Measurements from ENCODE around the gene GALNT6.

GALNT6 gene

GRCh38 chr12:51434305-51434704, 43.1 kb upstream of the GALNT6 start:
- H3K36me3 ChIP-seq (ENCODE audit: insufficient read depth, low read length) = no peaks in the 10 kb centered on the region
- no peaks in the 10 kb centered on the region for H3K9me2 ChIP-seq (replicated peaks; ENCODE audit: low read depth, low read length)
- H3K9ac ChIP-seq (ENCODE audit: low read depth, low read length, poor library complexity, severe bottlenecking) = no peak overlapping the region
- H4K20me1 ChIP-seq (ENCODE audit: insufficient read depth, low read length, poor library complexity, severe bottlenecking) = no peaks in the 10 kb centered on the region
- H3K9me3 ChIP-seq (ENCODE audit: insufficient read depth, low read depth, low read length) = no peaks in the 10 kb centered on the region
- H3K79me2 ChIP-seq (ENCODE audit: insufficient read depth, low read length) = peaks cover 67% of the 10 kb centered on the region
- H3K4me3 ChIP-seq (ENCODE audit: low read length, poor library complexity, severe bottlenecking) = no peak overlapping the region
- H3K4me1 ChIP-seq (ENCODE audit: insufficient read depth, low read length, poor library complexity, severe bottlenecking) = peaks cover 55% of the 10 kb centered on the region
- H3K4me2 ChIP-seq (ENCODE audit: low read depth, low read length, poor library complexity, severe bottlenecking) = no peak overlapping the region
- H2AFZ ChIP-seq (ENCODE audit: low read length) = no peak overlapping the region
- H3K27me3 ChIP-seq (ENCODE audit: insufficient read depth, low read length, poor library complexity, severe bottlenecking) = no peaks in the 10 kb centered on the region
- H3F3A ChIP-seq (ENCODE audit: low read depth) = no peaks in the 10 kb centered on the region; the same call in 1 of the 2 replicates
- no peak for TF ChIP-seq EZH2phosphoT487 (IDR thresholded peaks at IDR 0.05; ENCODE audit: borderline replicate concordance)
- no peak for TF ChIP-seq CTCF (conservative IDR thresholded peaks at IDR 0.05; ENCODE audit: low read length)

GRCh38 chr12:51432921-51433320, 41.7 kb upstream of the GALNT6 start:
- H3K36me3 ChIP-seq (ENCODE audit: insufficient read depth, low read length) = no peaks in the 10 kb centered on the region
- peaks cover 57% of the 10 kb centered on the region for H3K4me1 ChIP-seq (ENCODE audit: insufficient read depth, low read length, poor library complexity, severe bottlenecking)
- no peaks in the 10 kb centered on the region; the same call in 1 of the 2 replicates for H3F3A ChIP-seq (ENCODE audit: low read depth)
- H3K4me2 ChIP-seq (ENCODE audit: low read depth, low read length, poor library complexity, severe bottlenecking) = peak overlapping the region; percentile 3
- no peak for TF ChIP-seq CTCF (conservative IDR thresholded peaks at IDR 0.05; ENCODE audit: low read length)
- H3K79me2 ChIP-seq (ENCODE audit: insufficient read depth, low read length) = peaks cover 61% of the 10 kb centered on the region; the same call in 1 of the 2 replicates
- H4K20me1 ChIP-seq (ENCODE audit: insufficient read depth, low read length, poor library complexity, severe bottlenecking) = no peaks in the 10 kb centered on the region
- no peaks in the 10 kb centered on the region for H3K9me3 ChIP-seq (ENCODE audit: insufficient read depth, low read depth, low read length)
- no peaks in the 10 kb centered on the region for H3K27me3 ChIP-seq (ENCODE audit: insufficient read depth, low read length, poor library complexity, severe bottlenecking)
- no peak overlapping the region for H3K9ac ChIP-seq (ENCODE audit: low read depth, low read length, poor library complexity, severe bottlenecking)
- H3K9me2 ChIP-seq (replicated peaks; ENCODE audit: low read depth, low read length) = no peaks in the 10 kb centered on the region
- H2AFZ ChIP-seq (ENCODE audit: low read length) = no peak overlapping the region
- no peak overlapping the region for H3K4me3 ChIP-seq (ENCODE audit: low read length, poor library complexity, severe bottlenecking)

- no peaks in the 10 kb centered on the region; the same call in 1 of the 2 replicates for H3F3A ChIP-seq (ENCODE audit: low read depth)
- no peaks in the 10 kb centered on the region for H3K27me3 ChIP-seq (ENCODE audit: insufficient read depth, low read length, poor library complexity, severe bottlenecking)
- no peaks in the 10 kb centered on the region for H3K9me3 ChIP-seq (ENCODE audit: insufficient read depth, low read depth, low read length)
- H3K36me3 ChIP-seq (ENCODE audit: insufficient read depth, low read length) = no peaks in the 10 kb centered on the region
- H4K20me1 ChIP-seq (ENCODE audit: insufficient read depth, low read length, poor library complexity, severe bottlenecking) = peaks cover 5% of the 10 kb centered on the region
- H3K79me2 ChIP-seq (ENCODE audit: insufficient read depth, low read length) = peaks cover 76% of the 10 kb centered on the region
- peaks cover 63% of the 10 kb centered on the region for H3K4me1 ChIP-seq (ENCODE audit: insufficient read depth, low read length, poor library complexity, severe bottlenecking)
- peak overlapping the region; percentile 26 for H3K4me3 ChIP-seq (ENCODE audit: low read length, poor library complexity, severe bottlenecking)
- H3K4me2 ChIP-seq (ENCODE audit: low read depth, low read length, poor library complexity, severe bottlenecking) = peak overlapping the region; percentile 43
- TF ChIP-seq CTCF (conservative IDR thresholded peaks at IDR 0.05; ENCODE audit: low read length) = no peak
- no peak for TF ChIP-seq EZH2phosphoT487 (IDR thresholded peaks at IDR 0.05; ENCODE audit: borderline replicate concordance)
- peak overlapping the region; percentile 30 for H3K9ac ChIP-seq (ENCODE audit: low read depth, low read length, poor library complexity, severe bottlenecking)
- H2AFZ ChIP-seq (ENCODE audit: low read length) = no peak overlapping the region
- no peaks in the 10 kb centered on the region for H3K9me2 ChIP-seq (replicated peaks; ENCODE audit: low read depth, low read length)
Measured at GRCh38 chr12:51430196-51430895, 39.1 kb upstream of the GALNT6 start.

Measured in Loucy (cell line).